DMS79 (cell line): ENCODE results near the gene OR13J1.
"Not testable (repeated sequence)": the region's sequence is repeated elsewhere in the genome, so short reads cannot be mapped to it uniquely, and the experiment has no call there.

Experiments used
- DNase-seq: peaks from one replicate; lab custom pipeline; 2025; lab: John Stamatoyannopoulos, UW

OR13J1 gene, protein sequence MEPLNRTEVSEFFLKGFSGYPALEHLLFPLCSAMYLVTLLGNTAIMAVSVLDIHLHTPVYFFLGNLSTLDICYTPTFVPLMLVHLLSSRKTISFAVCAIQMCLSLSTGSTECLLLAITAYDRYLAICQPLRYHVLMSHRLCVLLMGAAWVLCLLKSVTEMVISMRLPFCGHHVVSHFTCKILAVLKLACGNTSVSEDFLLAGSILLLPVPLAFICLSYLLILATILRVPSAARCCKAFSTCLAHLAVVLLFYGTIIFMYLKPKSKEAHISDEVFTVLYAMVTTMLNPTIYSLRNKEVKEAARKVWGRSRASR

DNA sequence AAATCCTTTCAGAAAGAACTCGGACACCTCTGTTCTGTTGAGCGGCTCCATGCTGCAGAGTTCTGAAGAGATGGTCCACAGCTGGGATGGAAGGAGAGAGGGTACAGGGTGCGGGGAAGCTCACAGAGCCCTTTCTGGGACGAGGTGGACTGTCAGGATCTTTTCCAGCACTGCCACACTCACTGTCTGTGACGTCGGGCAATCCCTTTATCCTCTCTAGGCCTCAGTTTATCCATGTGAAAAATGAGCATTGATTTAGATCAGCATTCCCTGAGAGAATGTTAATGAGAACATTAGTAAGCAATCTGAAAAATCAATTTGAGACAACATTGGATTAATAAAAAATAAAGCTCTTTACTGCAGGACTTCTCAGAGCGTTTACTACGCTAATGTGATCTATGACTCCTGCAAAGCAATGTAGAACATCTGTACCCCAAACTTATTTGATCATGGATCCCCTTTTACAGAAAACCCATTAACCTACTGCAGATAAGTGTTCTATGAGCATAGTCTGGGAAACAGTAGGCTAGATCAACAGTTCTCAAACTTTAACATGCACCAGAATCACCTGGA is at the start of gene OR13J1:
OR13J1 (minus strand) TSS at position 51 of the 573 bp plus-strand sequence; CDS start at position 51, 0 bp downstream.
- no peak for DNase-seq

DNA sequence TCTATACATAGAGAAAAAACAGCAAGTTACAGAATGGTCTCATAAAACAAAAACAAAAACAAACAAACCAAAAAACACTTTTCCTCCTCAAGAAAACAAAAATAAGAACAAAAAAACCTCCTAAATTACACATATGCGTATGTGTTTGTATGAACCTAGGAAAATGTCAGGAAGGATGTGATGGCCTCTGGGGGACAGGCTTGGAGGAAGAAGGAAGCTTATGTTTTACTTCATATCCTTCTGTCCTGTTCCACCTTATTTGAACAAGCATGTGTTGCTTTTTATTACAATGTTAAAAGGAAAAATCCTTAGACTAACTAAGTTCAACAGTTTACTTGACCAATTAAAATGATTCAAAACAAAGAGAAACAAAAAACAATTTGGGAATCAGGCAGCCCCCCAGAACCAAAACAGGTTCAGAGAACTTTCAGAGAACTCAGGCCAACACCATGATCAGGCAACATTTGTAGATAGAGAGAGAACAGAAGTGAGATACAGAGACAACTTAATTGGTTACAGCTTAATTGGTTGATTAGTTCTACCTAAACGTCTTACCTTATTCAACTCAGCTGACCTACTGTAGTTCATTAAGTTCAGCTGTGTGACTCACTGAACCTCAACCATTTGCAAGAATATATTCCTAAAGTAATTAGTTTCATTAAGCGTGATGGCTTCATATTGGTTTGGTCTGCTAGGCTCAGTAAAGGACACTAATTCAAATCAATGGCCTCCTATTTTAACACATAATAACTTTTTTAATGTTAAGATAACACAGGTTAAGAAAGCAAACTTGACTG is 49.2 kb upstream of the OR13J1 start:
- no peak for DNase-seq

DNA sequence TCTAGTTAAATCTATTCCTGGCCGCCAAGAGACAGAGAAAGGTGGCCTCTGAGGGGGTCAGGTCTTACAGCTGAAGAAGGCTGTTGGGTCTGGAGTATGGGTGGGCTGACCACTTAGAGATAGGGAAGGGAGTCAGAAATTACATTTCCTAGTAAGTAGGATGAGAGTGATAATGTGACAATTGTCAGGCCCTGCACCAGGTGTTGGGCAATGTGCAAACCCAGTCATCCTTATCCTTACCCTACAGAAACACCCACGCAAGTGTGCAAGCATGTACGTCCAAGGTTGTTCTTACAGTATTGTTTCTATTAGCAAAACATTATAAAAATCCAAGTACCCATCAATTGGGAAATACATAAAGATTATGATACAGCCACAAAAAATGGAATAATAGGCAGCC is 48.6 kb upstream of the OR13J1 start:
- no peak for DNase-seq

DNA sequence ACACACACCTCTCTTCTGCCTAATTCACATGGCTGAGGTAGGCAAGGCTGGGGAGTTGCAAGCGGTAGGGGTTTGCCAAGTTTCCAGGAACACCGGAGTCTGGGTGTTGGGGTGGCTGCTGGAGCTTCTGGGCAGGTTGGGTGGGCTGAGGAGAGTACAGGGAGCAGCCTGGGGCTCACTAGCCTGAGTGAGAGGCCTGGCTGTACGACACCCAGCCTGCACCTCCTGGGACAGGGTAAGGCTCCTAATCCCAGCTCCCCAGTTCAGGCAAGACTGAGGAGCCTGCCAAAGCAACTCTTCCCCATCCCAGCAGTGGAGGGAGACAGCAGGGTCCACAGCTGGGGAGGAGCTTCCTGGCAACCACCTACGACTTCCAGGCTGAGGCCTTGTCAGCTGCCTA is 47.1 kb upstream of the OR13J1 start:
- no peak for DNase-seq

DNA sequence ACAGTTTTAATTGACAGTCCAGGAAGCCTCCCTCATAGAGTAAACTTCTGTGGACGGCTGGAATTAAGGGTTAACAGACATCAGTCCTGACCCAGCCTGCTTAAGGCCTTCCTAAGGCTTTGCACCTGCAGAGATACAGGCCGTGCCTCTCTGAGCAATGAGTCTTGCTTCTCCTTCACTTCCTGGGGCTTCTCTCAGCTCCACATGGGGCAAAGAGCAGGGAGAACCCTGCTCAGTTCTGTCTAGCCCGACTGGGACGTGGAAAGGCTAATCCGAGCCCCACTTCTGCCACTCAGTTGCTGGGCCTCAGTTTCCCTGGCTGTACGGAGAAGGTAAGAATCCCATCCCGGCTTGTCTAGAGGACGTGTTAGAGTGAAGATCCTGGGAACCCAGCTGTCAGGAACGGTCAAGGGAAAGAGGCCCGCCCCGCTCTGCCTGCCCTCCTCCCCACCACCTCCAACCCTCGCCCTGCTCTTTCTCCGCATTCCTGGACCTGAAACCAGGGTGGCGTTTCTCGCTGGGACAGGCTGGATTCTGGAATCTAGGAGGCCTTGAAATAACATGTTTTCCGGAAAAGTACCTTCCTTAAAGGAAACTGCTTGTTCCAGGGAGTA is 45.6 kb upstream of the OR13J1 start:
- no peak for DNase-seq

DNA sequence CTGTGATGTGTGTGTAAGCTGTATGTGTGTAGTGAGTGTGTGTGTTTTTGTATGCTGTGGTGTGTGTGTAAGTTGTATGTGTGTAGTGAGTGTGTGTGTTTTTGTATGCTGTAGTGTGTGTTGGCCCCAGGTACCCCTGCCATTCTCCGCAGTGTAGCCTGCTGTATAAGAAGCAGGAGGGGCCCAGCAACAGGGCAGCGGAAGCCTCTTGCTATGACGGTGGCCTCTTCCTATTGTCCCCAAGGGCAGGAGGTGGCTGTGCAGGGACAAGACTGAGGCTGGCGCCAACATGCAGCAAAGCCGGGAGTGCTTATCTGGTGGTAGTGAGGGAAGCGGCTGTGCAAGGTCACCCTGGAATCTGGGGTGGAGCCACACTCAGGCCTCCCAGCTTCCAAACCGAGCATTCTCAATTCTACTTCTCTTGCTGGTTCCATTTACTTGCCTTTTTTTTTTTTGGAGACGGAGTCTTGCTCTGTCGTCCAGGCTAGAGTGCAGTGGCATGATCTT is 44.2 kb upstream of the OR13J1 start:
- DNase-seq = no peak

DNA sequence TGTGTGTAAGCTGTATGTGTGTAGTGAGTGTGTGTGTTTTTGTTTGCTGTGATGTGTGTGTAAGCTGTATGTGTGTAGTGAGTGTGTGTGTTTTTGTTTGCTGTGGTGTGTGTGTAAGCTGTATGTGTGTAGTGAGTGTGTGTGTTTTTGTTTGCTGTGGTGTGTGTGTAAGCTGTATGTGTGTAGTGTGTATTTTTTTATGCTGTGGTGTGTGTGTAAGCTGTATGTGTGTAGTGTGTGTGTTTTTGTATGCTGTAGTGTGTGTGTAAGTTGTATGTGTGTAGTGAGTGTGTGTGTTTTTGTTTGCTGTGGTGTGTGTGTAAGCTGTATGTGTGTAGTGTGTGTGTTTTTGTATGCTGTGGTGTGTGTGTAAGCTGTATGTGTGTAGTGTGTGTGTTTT is 43.2 kb upstream of the OR13J1 start:
- not testable (repeated sequence) for DNase-seq

DNA sequence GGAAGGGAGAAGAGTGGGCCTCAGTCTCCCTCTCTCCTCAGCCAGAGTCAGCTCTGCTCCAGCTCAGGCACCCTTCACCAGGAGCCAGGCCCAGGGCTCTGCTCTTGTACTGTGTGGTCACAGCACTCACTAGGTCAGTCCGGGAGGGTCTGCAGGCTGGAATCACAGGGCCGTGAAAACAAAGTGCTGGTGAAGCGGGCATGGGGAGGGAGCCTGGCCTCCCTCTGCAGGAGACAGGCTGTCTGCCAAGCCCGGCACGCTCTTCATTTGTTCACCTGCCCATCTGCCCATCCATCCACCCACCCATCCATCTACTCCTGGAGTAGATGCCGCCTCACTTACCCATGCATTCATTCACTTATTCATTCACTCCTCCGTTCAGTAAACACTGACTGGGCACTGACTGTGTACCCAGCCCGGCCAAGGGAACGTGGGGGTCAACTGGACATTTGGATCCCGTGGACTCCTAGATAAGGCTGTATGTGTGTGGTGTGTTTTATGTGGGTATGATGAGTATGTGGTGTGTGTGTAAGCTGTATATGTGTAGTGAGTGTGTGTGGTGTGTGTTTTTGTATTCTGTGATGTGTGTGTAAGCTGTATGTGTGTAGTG is 42.7 kb upstream of the OR13J1 start:
- no peak for DNase-seq

DNA sequence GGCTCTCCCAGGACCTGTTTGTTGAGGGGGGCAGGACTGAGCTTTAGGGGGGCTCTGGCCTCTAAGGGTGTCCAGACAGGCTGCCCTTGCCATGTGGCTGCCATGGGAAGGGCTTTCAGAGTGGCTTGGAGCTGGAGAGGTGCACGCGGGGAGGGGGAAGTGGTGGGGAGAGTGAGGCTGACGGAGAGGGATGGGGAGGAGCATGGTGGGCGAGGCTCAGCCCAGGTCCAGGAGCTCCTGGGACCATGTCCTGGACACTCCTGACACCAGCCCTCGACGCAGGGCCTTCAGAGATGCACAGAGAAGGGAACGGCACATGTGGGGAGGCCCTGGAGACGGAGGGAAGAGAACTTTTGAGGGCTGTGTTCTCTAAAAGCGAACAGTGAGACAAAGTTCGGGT is 41.5 kb upstream of the OR13J1 start:
- no peak for DNase-seq

DNA sequence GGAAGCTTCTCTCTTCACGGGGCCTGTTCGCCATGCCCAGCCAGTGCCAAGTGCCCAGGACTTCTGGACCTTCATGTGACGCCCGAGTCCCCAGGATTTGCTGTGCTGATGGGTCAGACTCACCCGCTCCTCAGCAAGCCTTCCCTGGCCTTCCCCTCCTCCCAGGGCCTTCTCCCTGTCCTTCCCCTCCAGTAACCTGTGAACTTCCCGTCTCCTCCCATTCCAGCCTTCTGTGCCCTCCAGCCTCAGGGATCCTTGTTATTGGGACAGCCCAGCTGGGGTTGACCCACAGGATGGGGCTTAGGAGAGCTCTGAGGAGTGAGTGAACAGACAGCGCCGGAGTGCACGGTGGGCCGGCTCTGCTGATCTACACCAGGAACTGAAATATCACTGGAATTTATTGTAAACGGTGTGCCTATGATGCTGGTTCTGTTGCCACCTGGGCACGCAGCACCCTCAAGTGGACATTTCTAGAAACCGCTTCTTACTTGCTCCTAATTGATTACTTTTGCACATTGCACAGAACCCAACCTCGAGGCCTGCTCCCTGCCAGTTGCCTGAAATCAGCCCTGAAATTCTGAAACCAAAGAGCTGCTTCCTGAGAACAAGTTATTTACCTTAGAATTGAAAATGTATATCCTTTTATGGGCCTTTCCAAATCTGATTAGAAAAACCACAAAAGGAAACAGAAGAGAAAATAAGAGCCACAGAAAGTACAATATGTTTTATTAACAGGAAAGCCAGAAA is 40.6 kb upstream of the OR13J1 start:
- peak; percentile 19 for DNase-seq

DNA sequence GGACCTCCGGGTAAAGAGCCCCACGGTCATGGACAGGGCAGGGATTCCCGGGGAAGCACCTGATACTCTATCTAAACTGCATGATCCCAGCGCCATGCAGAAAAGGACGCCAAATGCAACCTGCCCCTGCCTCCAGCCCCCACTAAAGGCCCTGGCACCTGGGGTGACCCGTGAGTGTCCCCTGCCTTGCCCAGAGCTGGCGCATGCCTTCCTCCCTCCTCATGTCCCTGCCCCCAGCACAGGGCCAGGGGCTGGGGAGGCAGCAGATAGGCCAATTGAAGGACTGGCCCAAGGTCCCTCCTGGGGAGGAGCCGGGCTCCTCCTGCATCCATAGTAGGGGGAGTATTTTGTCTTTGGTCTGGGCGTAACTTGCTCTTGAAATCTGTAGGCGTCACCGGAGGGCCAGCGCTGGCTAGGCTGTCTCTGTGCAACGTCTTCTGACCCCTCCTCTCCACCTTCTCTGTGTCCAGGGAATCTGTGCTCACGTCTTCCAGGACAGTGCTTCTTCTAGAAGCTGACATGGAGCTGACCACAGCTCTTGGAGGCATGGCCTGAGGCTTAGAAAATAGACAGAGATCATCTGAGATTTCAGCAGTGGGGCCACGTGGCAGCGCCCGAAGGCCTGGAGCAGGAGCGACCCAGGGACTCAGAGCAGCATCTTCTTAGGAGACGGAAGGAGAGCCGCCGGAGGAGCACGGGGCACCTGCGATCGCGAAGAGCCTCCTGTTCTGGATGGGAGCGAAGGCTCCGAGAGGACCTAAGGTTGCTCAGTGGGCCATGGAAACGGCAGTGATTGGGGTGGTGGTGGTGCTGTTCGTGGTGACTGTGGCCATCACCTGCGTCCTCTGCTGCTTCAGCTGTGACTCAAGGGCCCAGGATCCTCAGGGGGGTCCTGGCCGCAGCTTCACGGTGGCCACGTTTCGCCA is 39.7 kb upstream of the OR13J1 start:
- no peak for DNase-seq

DNA sequence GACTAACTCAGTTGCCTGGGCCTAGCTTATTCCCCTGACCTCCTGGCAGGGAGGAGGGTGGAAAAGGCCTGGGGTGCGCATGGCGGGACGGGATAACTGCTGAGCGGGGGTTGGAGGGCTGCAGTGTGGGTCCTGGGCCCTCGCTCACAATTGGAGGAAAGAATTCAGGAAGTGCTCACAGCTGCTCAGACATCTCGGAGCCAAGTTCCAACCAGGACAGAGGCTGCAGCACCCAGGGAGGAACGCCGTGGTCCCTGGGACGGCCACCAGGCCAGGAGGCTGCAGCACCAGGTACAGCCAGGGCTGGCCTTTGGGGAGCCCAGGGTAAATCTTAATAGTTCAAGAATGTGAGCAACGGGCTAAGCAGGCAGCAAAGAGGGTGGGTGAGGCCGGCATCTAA is 39.1 kb upstream of the OR13J1 start, which contains the start of gene SPAAR:
SPAAR (plus strand) TSS at position 217 of the 400 bp plus-strand sequence. CDS start 974 bp downstream, outside the sequence.
- no peak for DNase-seq

DNA sequence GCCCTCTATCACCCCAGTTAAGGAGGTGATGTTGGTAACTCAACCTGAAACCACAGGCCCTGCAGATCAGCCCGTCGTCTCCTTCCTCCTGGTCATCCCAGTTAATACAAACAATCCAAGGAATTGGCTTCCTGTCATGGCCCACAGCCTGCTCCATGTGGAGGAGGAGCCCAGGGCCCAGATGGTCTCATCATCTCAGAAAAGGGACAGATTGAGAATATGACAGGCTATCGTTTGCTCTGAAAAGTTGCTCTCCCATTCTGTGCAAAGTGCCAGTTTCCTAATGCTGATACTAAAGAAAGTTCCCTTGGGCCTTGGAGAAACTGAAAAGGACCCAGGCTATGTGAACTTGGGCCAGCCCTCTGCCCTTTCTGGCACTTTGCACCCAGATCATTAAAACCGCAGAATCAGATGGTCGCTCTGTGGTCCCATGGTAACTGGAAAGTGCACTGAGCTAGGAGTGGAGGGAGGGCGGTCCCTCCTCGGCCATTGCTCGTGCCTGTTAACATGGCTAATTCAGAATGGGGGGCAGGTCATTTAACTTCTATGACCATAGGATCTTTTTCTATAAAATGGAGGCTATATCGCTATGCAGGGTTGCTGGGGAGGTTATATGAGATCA is 38.4 kb upstream of the OR13J1 start:
- DNase-seq = no peak

DNA sequence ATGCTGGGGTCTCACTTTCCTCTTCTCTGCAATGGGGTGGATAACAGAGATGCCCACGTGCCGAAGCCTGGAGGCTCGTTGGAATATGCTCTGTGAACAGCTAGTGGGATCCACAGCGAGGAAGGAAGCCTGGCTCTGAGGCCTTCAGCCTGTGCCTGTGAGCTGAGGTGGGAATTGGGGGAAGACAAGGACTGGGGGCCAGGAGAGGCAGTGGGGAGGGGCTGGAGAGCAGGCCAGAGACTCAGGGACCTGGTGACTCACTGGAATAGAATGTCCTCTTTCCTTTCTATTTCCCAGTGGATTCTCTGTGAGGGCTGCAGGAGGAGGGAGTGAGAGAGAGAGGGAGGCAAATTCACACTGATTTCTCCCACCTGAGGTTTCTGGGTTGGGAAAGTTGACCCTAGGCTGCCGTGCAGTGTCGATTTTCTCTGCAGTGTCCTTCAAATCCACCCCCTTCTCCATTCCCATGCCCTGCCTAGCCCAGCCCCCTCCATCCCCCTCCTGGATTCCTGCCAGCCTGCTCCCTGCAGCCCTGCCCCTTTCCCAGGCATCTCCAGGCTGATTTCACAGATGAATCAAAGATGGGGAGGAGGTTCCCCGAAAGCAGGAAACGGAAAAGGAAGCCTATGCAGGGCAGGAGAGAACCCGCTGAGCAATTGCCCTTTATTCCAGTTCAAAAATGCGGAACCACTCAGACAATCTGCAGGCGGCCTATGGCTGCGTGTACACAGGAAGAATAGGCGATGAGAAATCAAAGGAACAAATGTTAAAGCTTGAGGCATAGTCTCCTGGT is 37.7 kb upstream of the OR13J1 start:
- DNase-seq = peak; percentile 86

DNA sequence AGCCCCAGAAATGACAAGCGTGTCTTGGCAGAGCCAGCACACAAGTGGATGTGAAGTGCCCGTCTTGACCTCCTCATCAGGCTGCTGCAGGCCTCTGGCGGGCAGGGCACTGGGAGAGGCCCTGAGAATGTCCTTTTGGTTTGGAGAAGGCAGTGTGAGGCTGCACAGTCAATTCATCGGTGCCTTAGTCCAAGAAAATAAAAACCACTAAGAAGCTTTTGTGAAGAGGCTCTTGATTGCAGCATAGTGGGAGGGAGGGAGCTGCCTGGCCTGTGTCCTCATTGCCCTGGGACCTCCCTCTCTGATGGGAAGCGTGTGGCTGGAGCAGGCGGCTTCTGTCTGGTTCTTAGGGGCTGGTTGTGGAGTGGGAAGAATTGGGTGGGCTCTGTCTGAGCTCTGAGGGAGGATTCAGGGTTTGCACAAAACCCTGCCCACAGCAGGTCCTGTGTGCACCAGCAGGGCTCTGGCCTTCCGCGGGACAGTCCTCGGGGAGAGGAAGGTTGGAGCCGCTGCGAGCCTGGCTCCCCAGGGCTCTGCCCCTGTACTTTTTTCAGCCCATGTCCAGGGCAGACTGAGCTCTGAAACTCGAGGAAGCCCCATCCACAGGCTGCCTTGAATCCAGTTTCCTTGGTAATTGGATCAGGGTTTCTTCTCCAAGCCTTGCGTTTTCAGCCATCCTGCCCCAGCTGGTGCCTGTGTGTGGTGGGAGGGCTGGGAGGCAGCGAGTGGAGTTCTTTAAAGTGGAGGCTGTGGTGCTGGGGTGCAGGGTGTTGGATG is 36.9 kb upstream of the OR13J1 start:
- peak; percentile 83 for DNase-seq

DNA sequence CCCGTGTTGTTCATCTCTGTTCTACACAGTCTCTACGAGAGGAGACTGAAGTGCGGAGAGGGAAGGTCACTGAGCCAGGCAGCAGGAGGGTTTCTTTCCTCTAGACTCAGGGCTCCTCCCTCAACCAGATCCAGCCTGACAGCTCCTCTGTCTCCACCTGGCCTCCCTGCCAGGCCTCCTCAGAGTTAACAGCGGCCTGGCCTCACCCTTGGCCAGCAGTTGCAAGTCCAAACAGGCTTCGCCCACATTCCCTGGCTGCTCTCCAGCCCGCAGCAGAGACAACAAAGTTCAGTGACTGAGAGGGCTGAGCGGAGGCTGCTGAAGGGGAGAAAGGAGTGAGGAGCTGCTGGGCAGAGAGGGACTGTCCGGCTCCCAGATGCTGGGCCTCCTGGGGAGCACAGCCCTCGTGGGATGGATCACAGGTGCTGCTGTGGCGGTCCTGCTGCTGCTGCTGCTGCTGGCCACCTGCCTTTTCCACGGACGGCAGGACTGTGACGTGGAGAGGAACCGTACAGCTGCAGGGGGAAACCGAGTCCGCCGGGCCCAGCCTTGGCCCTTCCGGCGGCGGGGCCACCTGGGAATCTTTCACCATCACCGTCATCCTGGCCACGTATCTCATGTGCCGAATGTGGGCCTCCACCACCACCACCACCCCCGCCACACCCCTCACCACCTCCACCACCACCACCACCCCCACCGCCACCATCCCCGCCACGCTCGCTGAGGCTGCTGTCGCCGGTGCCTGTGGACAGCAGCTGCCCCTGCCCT is 35.9 kb upstream of the OR13J1 start, which contains the start of gene HRCT1:
HRCT1 (plus strand) TSS at position 291 of the 768 bp plus-strand sequence; CDS start at position 377, 86 bp downstream.
- peak; percentile 94 for DNase-seq
